ENCODE data around the gene RPS14. TPM values are rescaled to one million over a fixed set of nuclear protein-coding genes. Genes with fewer than 3 reads are reported as not detected.

RPS14 gene
- total RNA-seq, 1 donor from 2014 or later: 3,639 TPM

DNA sequence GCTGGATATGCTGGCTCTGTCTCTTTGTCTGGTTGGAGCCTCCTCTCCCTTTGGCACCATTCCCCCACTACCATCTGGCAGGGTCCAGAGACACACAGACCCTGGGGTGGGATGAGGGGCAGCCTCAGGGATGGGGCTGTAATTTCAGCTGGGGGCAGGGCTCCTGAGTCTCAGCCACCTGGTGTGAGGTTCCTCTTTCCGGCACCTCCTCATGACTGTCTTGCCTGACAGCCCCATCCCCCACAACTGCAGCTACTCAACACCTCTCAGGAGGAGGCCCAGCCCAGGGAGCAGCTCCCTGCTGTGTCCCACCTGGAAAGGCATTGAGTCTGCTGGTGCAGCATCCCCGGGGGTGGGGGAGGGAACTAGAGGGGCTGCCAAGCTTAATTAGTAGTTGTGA lies 11.7 kb upstream of the RPS14 start:
- Histone ChIP-seq H3K4me2 (peak overlapping the region; percentile 51), H3K27ac (no peak overlapping the region), H3K9me3 (ENCODE audit: low read depth) (no peaks in the 10 kb centered on the region), H3K27me3 (no peaks in the 10 kb centered on the region), H3K79me2 (ENCODE audit: low read depth) (no peaks in the 10 kb centered on the region), H3K36me3 (no peaks in the 10 kb centered on the region), H4K20me1 (ENCODE audit: low read depth) (no peaks in the 10 kb centered on the region), H3K9ac (no peak overlapping the region), H3K4me1 (peaks cover 18% of the 10 kb centered on the region), H2AFZ (replicated peaks) (peak overlapping the region; percentile 79), H3K4me3 (no peak overlapping the region), H3F3A (ENCODE audit: low read depth) (peaks cover 30% of the 10 kb centered on the region)
- Mint-ChIP-seq H3K4me3 (no peak overlapping the region), H3K4me1 (peaks cover 15% of the 10 kb centered on the region), H3K27ac (no peak overlapping the region), H3K9me3 (no peaks in the 10 kb centered on the region), H3K27me3 (ENCODE audit: insufficient read depth, low read depth) (peaks cover 14% of the 10 kb centered on the region), H3K36me3 (no peaks in the 10 kb centered on the region)
- no peak for DNase-seq (ENCODE audit: low spot score)
- TF ChIP-seq EZH2 (IDR thresholded peaks at IDR 0.05) (no peak), EZH2phosphoT487 (IDR thresholded peaks at IDR 0.05) (no peak)

DNA sequence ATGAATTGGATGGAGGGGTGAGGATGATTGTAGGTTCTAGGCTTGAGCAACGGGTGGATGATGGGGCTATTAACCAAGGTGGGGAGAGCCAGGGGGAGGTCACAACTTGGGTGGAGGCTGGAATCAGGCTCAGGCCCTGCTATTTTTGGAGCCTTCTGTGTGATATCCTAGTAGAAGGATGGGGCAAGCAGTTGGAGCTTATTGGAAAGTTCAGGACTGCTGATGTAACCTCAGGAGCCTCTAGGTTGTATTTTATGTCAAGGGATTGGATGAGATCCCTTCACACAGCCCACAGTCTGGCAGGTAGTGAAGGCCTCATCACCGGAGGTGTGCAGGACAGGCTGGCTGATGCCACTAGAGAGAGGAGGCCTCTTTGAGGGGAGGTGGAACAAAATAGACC lies 11.2 kb upstream of the RPS14 start:
- H3K4me2 ChIP-seq: peak overlapping the region; percentile 51
- H3K9me3 Mint-ChIP-seq: no peaks in the 10 kb centered on the region
- H3K27ac Mint-ChIP-seq: no peak overlapping the region
- no peak overlapping the region for H3K27ac ChIP-seq
- H3K9me3 ChIP-seq (ENCODE audit: low read depth): no peaks in the 10 kb centered on the region
- peaks cover 12% of the 10 kb centered on the region for H3K27me3 Mint-ChIP-seq (ENCODE audit: insufficient read depth, low read depth)
- no peaks in the 10 kb centered on the region for H4K20me1 ChIP-seq (ENCODE audit: low read depth)
- H3K9ac ChIP-seq: no peak overlapping the region
- no peak for DNase-seq (ENCODE audit: low spot score)
- no peaks in the 10 kb centered on the region for H3K79me2 ChIP-seq (ENCODE audit: low read depth)
- H3K4me1 Mint-ChIP-seq: peaks cover 15% of the 10 kb centered on the region
- no peaks in the 10 kb centered on the region for H3K36me3 Mint-ChIP-seq
- no peak overlapping the region for H3K4me3 Mint-ChIP-seq
- H3K4me3 ChIP-seq: no peak overlapping the region
- H3K36me3 ChIP-seq: no peaks in the 10 kb centered on the region
- peaks cover 18% of the 10 kb centered on the region for H3K4me1 ChIP-seq
- no peaks in the 10 kb centered on the region for H3K27me3 ChIP-seq
- H2AFZ ChIP-seq (replicated peaks): peak overlapping the region; percentile 79
- H3F3A ChIP-seq (ENCODE audit: low read depth): peaks cover 30% of the 10 kb centered on the region
- TF ChIP-seq EZH2 (IDR thresholded peaks at IDR 0.05) (no peak), EZH2phosphoT487 (IDR thresholded peaks at IDR 0.05) (no peak)
- TF ChIP-seq, protein P1, sequence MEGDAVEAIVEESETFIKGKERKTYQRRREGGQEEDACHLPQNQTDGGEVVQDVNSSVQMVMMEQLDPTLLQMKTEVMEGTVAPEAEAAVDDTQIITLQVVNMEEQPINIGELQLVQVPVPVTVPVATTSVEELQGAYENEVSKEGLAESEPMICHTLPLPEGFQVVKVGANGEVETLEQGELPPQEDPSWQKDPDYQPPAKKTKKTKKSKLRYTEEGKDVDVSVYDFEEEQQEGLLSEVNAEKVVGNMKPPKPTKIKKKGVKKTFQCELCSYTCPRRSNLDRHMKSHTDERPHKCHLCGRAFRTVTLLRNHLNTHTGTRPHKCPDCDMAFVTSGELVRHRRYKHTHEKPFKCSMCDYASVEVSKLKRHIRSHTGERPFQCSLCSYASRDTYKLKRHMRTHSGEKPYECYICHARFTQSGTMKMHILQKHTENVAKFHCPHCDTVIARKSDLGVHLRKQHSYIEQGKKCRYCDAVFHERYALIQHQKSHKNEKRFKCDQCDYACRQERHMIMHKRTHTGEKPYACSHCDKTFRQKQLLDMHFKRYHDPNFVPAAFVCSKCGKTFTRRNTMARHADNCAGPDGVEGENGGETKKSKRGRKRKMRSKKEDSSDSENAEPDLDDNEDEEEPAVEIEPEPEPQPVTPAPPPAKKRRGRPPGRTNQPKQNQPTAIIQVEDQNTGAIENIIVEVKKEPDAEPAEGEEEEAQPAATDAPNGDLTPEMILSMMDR (IDR thresholded peaks at IDR 0.05): no peak

DNA sequence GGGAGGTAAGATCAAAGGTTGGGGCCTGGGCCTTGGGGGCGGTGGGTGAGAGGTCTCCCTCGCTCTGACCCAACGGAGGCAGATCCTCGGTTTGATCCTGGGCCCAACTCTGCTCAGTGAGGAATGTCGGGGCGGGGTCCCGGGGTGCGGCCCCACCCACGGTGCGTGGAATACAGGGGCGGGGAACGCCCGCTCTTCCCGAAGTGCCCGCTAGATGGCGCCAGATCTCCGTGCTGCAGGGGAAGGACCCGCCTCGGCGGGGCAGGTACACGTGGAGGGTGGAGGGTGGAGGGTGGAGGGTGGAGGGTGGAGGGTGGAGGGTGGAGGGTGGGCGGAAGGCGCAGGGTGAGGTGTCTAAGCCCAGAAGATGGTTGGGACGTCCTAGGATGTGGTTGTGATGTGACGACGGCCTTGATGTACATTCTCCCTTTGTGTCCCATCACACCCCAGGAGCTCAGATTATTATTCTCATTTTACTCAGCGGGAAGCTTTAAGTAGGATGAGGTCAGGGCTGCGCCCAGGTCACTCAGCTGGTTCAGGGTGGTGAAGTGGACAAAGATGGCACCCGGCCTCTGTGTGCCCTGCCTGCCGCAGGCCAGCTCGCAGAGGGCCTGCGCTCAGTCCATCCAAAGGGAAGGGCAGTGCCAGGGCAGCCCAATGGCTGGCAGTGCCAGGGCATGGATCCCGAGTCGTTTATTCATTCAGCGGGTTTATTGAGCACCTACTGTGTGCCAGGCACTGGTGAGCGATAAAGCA lies 9.4 kb upstream of the RPS14 start:
- Histone ChIP-seq H3K27me3 (no peaks in the 10 kb centered on the region), H3K36me3 (no peaks in the 10 kb centered on the region), H3F3A (ENCODE audit: low read depth) (peaks cover 22% of the 10 kb centered on the region), H3K4me2 (peak overlapping the region; percentile 71), H3K27ac (no peak overlapping the region), H3K4me1 (peaks cover 13% of the 10 kb centered on the region), H3K9ac (no peak overlapping the region), H3K4me3 (peak overlapping the region; percentile 39), H3K79me2 (ENCODE audit: low read depth) (no peaks in the 10 kb centered on the region), H3K9me3 (ENCODE audit: low read depth) (no peaks in the 10 kb centered on the region), H4K20me1 (ENCODE audit: low read depth) (no peaks in the 10 kb centered on the region), H2AFZ (replicated peaks) (no peak overlapping the region)
- peak; percentile 79 for DNase-seq (ENCODE audit: low spot score)
- H3K9me3 Mint-ChIP-seq: no peaks in the 10 kb centered on the region
- H3K27me3 Mint-ChIP-seq (ENCODE audit: insufficient read depth, low read depth): peaks cover 8% of the 10 kb centered on the region
- TF ChIP-seq, protein P1 (IDR thresholded peaks at IDR 0.05): peak; percentile 89
- TF ChIP-seq EZH2phosphoT487 (IDR thresholded peaks at IDR 0.05): no peak
- TF ChIP-seq EZH2 (IDR thresholded peaks at IDR 0.05): no peak
- no peaks in the 10 kb centered on the region for H3K36me3 Mint-ChIP-seq
- peak overlapping the region; percentile 30 for H3K4me3 Mint-ChIP-seq
- H3K27ac Mint-ChIP-seq: no peak overlapping the region
- peaks cover 15% of the 10 kb centered on the region for H3K4me1 Mint-ChIP-seq
